Smooth muscle cell (in vitro differentiated cells): ENCODE results near the gene CA4. TPM values are rescaled to one million over a fixed set of nuclear protein-coding genes. Genes with fewer than 3 reads are reported as not detected.

Experiments used
- DNase-seq: peaks from one replicate; lab custom pipeline; 2025; ENCODE audit not compliant: unreplicated experiment; lab: John Stamatoyannopoulos, UW
- H2AFZ ChIP-seq: fragments of 200-600 bp; sonication (generic); 2 replicates; pipeline ENCODE4 v1.6.0; 2016; ENCODE audit warnings: antibody characterized with exemption, low read depth, mild to moderate bottlenecking
- H3F3A ChIP-seq: fragments of 200-600 bp; sonication (generic); 2 replicates; pipeline ENCODE4 v1.6.0; 2017; ENCODE audit warnings: antibody characterized with exemption, low read depth
- H3K27ac ChIP-seq: fragments of 200-600 bp; sonication (generic); 2 replicates; pipeline ENCODE4 v1.5.1; 2016; ENCODE audit warnings: low read depth, mild to moderate bottlenecking
- H3K27me3 ChIP-seq: fragments of 200-600 bp; sonication (generic); 2 replicates; pipeline ENCODE4 v1.6.1; 2016; ENCODE audit warnings: low read depth, mild to moderate bottlenecking
- H3K36me3 ChIP-seq: fragments of 200-600 bp; sonication (generic); 2 replicates; pipeline ENCODE4 v1.5.1; 2016; ENCODE audit warnings: low read depth
- H3K4me1 ChIP-seq: fragments of 200-600 bp; sonication (generic); 2 replicates; pipeline ENCODE4 v1.5.1; 2016; ENCODE audit warnings: low read depth
- H3K4me2 ChIP-seq: fragments of 200-600 bp; sonication (generic); 2 replicates; pipeline ENCODE4 v1.6.0; 2016; ENCODE audit warnings: mild to moderate bottlenecking
- H3K4me3 ChIP-seq: fragments of 200-600 bp; sonication (generic); 2 replicates; pipeline ENCODE4 v1.5.1; 2016; ENCODE audit warnings: mild to moderate bottlenecking
- H3K79me2 ChIP-seq: fragments of 200-600 bp; sonication (generic); 2 replicates; pipeline ENCODE4 v1.6.0; 2016; ENCODE audit warnings: low read depth, mild to moderate bottlenecking
- H3K9ac ChIP-seq: fragments of 200-600 bp; sonication (generic); 2 replicates; pipeline ENCODE4 v1.6.0; 2016; ENCODE audit warnings: low read depth
- H3K9me3 ChIP-seq: fragments of 200-600 bp; sonication (generic); replicated peaks from 2 replicates; pipeline ENCODE4 v1.5.1; 2016; ENCODE audit warnings: low read depth
- H4K20me1 ChIP-seq: fragments of 200-600 bp; sonication (generic); 2 replicates; pipeline ENCODE4 v1.6.0; 2016; ENCODE audit warnings: low read depth
- CTCF ChIP-seq: fragments of 200-600 bp; sonication (generic); IDR thresholded peaks from 2 replicates; pipeline ENCODE4 v1.5.1; 2017; ENCODE audit warnings: borderline replicate concordance, mild to moderate bottlenecking, antibody characterized with exemption; ENCODE audit not compliant: insufficient read depth, poor library complexity, severe bottlenecking
- WGBS: methylation state at CpG from one replicate; pipeline ENCODE4 v1.1.7; 2016; ENCODE audit warnings: low lambda C conversion rate; 5-methylcytosine and 5-hydroxymethylcytosine counted together
- polyA plus RNA-seq: library from polyadenylated mRNA; unstranded; fragments of >200 nt; fragmentation: Nextera tagmentation; extraction: Ambion mirVana; gene quantifications from 2 replicates; pipeline ENCODE4 v1.2.1, GENCODE V29; 2016
- total RNA-seq: library from RNA; depleted of rRNA; stranded (reverse); fragments of >200 nt; gene quantifications from 2 replicates; pipeline ENCODE4 v1.2.3, GENCODE V29; 2014

Gene CA4
- total and polyA plus RNA-seq, 2 experiments from 2014 or later = 0.87 TPM; not detected in 1

GRCh38 chr17:60129164-60129563 is 20.6 kb upstream of the CA4 start:
- Histone ChIP-seq H3K4me1 (no peaks in the 10 kb centered on the region), H4K20me1 (no peaks in the 10 kb centered on the region), H3K36me3 (no peaks in the 10 kb centered on the region), H3K9ac (no peak overlapping the region), H3K4me2 (no peak overlapping the region), H3F3A (no peaks in the 10 kb centered on the region), H3K27me3 (peaks cover 11% of the 10 kb centered on the region), H3K4me3 (no peak overlapping the region), H3K79me2 (no peaks in the 10 kb centered on the region), H3K9me3 (no peaks in the 10 kb centered on the region), H2AFZ (no peak overlapping the region), H3K27ac (no peak overlapping the region)
- TF ChIP-seq CTCF = no peak
- 95% methylated on average over 4 of the region's 4 CpGs for WGBS
- DNase-seq = no peak

GRCh38 chr17:60130466-60130865 is 19.3 kb upstream of the CA4 start:
- no peaks in the 10 kb centered on the region for H3K36me3 ChIP-seq
- TF ChIP-seq CTCF = no peak
- no peaks in the 10 kb centered on the region for H4K20me1 ChIP-seq
- 92% methylated on average over 3 of the region's 3 CpGs for WGBS
- no peak for DNase-seq
- no peaks in the 10 kb centered on the region for H3K79me2 ChIP-seq
- H3K4me1 ChIP-seq = no peaks in the 10 kb centered on the region
- H2AFZ ChIP-seq = no peak overlapping the region
- H3K4me3 ChIP-seq = no peak overlapping the region
- H3K27ac ChIP-seq = no peak overlapping the region
- H3K4me2 ChIP-seq = no peak overlapping the region
- H3K27me3 ChIP-seq = peaks cover 11% of the 10 kb centered on the region
- no peak overlapping the region for H3K9ac ChIP-seq
- H3F3A ChIP-seq = no peaks in the 10 kb centered on the region
- H3K9me3 ChIP-seq = no peaks in the 10 kb centered on the region

GRCh38 chr17:60134396-60135150 is 15.2 kb upstream of the CA4 start:
- H3K9me3 ChIP-seq = no peaks in the 10 kb centered on the region
- H4K20me1 ChIP-seq = no peaks in the 10 kb centered on the region
- no peak for DNase-seq
- peak overlapping the region; percentile 84 for H2AFZ ChIP-seq
- H3K79me2 ChIP-seq = no peaks in the 10 kb centered on the region
- no peak overlapping the region for H3K27ac ChIP-seq
- H3K36me3 ChIP-seq = no peaks in the 10 kb centered on the region
- H3K9ac ChIP-seq = peak overlapping the region; percentile 63
- H3K4me2 ChIP-seq = peak overlapping the region; percentile 96
- H3K4me1 ChIP-seq = peaks cover 4% of the 10 kb centered on the region
- no peak for TF ChIP-seq CTCF
- no peaks in the 10 kb centered on the region for H3F3A ChIP-seq
- H3K4me3 ChIP-seq = peak overlapping the region; percentile 61
- 22% methylated on average over 16 of the region's 16 CpGs for WGBS
- peaks cover 21% of the 10 kb centered on the region for H3K27me3 ChIP-seq
